HG03097 (cell line): ENCODE measurements around the gene SLC7A4.
A peak's percentile ranks its signal among the peaks of the same experiment; 100 is the strongest.
"Not testable (repeated sequence)": the region's sequence is repeated elsewhere in the genome, so short reads cannot be mapped to it uniquely, and the experiment has no call there.

Experiments used
- ATAC-seq: cut with Tn5 transposase; IDR thresholded peaks from one replicate; pipeline ENCODE4 v1.9.1; 2021; ENCODE audit not compliant: unreplicated experiment, low FRiP score

SLC7A4 gene

DNA sequence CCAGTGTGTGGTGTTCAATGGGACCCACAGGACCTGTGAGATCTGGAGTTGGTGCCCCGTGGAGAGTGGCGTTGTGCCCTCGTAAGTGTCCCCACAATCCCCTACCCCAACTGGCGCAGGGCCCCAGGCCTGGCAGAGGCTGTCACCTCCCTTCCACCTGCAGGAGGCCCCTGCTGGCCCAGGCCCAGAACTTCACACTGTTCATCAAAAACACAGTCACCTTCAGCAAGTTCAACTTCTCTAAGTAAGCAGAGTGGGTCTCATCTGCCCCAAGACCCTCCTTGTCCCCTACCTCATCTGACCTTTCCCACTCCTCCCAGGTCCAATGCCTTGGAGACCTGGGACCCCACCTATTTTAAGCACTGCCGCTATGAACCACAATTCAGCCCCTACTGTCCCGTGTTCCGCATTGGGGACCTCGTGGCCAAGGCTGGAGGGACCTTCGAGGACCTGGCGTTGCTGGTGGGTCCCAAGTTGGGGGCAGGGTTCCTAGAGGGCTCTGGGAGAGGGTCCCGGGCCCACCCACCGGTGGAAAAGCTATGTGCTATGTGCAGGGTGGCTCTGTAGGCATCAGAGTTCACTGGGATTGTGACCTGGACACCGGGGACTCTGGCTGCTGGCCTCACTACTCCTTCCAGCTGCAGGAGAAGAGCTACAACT is 9.3 kb downstream of the SLC7A4 start:
- ATAC-seq: no peak

DNA sequence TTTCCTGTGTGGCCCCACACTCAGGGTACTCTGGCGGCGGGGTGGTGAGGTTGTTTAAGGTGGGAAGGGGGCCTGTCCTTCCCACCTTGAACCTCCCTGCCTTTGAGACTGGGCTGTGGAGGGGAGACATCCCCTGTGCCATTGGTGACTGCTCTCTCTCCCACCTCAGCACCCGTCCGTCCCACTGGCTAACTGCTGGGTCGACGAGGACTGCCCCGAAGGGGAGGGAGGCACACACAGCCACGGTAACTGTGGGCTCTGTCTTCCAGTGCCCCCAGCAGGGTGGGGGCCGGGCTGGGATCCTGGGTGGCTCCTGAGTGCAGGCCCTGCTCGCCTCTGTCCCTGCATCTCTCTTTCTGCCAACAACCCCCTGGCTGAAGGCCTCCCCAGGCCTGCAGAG is 9.9 kb downstream of the SLC7A4 start:
- no peak for ATAC-seq

DNA sequence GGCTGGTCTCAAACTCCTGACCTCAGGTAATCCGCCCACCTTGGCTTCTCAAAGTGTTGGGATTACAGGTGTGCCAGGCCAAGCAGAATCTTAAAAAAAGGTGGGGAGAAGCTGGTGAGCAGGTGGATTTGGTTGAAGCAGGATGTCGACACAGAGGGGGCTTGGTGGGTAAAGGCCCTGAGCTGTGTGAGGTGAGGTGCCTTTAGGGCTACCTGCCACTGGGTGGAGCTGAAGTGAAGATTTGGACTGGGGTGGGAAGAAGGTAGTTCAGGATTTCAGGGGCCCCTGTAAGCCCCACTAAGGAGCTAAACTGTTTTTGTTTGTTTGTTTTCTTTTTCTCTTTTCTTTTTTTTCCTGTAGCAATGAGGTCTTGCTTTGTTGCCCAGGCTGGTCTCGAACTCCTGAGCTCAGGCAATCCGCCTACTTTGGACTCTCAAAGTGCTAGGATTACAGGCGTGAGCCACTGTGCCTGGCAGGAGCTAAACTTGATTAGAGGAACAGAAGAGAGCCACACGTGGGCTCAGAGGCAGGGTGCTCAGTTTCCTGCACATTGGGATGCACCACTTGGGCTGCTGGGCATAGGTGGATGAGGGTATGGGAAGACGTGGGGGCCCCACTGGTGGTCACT is 11.4 kb downstream of the SLC7A4 start:
- ATAC-seq: no peak

DNA sequence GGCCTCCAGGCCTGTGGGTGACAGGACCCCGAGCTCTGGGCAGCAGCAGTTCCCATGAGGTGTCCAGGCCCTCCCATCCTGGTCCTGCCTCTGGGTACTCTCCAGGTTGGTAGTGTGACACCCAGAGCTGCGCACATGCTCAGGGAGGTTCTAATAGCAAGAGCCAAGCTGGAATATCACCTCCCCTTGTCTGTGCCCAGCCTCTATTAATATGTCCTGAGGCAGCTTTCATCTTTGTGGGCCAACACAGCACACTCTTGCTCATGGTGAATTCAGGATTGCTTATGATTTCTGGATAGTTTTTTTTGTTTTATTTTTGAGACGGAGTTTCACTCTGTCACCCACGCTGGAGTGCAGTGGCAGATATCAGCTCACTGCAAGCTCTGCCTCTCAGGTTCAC is 14.0 kb downstream of the SLC7A4 start:
- ATAC-seq: no peak

DNA sequence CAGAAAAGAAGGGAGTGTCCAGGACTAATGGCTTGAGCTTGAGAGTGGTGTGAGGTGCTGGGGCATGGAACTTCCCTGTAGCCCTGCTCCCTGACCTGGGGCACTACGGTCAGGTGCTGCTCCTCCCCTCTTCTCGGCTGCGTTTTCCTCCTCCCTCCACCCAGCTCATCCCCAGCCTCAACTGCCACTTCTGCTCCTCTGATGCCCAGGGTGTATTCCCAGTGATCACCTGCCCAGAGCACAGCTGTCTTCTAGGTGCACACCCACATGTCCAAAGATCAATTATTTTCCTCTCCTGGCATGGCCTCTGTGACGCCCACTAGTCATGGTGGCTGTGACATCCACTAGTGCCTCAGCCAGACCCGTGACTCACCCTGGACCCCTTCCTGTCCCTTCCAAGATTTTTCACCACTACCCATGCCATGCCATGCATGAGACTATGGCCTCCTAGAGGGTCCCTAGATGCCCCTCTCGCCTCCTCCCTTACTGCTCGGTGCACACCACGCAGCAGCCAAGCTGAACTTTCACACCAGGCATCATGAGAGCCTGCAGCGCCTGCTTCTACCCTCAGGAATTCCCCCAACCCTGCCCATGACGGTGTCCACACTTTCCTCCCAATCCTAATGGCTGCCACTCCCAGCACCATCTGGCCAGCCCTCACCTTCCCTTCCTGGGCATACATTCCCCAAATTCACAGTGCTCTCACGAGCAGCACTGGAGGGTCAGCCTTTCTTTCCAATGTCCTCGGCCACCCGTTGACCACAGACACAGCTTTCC is 15.5 kb downstream of the SLC7A4 start:
- ATAC-seq: no peak

DNA sequence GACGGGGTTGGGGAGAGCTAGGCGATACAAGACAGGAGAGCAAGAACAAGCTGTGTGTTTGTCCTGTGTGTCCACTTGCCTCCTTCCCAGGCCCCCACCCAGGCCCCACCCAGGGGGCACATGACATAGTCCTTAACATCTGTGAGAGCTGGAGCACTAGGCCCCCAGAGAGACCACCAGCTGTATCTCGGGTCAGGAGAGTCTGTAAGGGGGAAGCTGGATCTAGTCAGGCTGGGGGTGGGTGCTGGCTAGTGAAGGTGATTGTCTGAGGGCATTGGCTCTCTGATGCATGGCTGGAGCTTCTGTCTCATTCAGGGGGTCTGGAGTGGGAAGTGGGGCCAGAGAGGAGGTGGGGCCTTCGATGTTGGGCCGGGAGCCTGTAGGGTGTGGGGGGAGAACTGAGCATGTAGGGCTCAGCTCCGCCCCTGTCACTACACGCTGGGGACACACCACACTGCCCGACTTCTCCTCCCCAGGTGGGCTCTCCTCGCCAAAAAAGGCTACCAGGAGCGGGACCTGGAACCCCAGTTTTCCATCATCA is 16.8 kb downstream of the SLC7A4 start:
- ATAC-seq: no peak

DNA sequence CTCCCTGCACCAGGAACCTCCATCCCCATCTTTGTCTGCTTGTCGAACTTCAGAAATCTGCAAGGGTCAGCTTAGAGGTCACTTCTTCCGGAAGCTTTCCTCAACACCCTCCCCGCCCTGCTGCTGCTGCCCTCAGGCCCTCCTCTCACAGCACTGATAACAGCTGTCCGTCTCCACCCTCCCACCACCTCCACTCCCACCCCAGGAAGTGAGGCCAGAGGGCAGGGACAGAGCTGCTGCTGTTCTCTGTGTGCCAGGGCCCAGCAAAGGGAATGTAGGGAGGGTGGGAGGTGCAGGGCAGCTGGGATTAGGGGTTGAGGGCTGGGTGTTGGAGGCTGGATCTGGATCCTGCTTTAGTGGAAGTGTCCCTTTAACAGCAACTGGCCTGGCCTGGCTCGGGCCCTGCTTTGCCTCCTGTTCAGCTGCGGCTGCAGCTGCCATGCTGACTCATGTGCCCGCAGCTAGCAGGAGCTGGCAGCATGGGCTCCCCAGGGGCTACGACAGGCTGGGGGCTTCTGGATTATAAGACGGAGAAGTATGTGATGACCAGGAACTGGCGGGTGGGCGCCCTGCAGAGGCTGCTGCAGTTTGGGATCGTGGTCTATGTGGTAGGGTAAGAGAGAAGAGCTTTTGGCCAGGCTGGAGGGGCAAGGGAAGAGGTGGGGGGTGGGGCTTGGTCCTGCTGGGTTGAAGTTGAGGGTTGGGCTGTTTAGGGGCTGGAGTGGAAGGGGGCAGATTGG is 17.5 kb downstream of the SLC7A4 start, which contains the start of gene P2RX6:
Gene P2RX6 (plus strand): TSS at position 440 of the 740 bp plus-strand sequence. CDS start 10 bp downstream, at position 450.
- no peak for ATAC-seq

DNA sequence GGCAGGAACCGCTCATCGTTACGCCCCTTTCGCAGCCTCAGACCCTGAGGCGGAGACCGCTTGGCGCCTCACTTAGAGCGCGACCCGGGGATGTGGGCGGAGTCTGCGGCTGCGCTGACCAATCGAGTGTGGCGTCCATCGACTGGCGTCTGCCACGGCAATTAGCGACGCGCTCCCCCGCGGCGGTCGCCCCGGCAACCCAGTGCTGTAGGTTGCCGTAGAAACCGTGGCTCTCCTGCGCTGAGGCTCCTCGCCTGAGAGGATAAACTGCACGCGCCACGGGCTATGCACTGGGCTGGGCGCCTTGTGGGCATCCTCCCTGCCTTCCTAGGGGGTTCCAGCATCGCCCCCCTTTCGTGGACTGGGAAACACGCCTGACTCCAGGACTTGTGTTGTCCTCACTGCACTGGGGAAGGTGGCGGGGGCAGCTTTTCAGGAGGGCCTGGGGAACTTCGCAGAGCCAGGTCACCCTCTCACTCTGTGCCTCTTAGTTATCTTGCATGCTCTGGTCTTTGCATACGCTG is 18.1 kb downstream of the SLC7A4 start:
- peak; percentile 47 for ATAC-seq

DNA sequence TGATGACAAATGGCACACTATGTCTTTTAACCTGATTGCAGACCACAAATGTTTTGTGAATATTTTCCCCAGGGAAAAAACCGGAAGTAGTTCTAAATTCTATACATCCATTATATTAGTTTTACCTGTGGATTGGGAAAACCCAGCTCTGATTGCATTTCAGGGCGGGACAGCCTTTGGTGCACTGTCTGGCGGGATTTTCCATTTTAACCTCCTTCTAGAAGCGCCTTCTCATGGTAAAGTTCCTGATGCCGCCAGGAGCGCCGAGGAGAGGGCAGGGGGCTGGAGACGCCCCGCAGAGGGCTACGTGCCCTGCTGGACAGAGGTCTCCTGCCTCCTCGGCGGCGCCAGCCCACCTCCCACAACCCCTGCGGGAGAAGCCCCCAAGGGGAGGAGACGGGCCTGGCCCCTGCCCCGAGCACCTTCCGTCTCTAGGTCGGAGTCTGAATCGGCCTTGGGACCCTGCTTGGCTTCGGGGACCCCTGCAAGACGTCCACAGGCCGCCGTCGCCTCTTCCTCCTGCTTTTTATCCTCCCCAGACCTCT is 18.6 kb downstream of the SLC7A4 start:
- peak; percentile 12 for ATAC-seq

DNA sequence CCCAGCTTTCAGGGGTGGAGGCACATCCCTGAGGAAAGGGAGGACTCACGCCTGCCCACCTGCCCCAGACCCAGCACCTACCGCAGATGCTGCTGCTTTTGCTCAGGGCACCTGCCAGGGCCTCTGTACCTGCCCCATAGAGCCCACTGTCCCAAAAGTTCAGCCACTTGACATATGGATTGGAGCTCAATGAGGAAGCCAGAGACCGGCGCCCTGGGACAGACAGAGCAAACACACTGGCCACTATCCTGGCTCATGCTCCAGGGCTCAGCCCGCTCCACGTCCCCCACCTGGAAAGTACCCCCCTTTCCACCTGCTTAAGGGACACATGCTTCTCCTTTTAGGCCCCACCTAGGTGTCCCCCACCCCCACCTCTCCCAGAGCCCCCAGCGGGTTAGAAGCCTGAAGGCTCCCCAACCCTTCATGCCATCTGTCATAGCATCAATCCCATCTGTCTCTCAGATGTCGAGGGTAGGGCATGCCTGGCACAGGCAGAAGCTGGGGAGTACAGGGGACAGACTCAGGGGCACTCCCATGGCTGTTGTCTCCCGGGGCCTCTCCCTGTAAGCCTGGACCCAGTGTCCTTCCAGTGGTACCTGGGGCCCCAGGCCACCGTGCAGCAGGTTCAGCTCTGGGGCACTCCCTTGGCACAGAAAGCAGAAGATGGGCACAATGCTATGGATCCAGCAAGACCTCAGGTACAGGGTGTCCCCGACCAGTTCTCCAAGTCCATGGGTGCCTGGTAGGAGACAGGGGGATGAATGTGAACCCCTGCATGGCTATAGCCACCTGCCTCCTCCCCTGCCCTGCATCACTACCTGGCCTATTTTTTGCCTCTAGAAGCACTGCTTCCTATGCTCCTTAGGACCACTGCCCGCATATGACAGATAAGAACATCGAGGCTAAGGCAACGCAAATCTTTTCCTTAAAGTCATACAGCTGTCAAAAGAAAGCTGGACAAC is 19.6 kb downstream of the SLC7A4 start:
- ATAC-seq: no peak

DNA sequence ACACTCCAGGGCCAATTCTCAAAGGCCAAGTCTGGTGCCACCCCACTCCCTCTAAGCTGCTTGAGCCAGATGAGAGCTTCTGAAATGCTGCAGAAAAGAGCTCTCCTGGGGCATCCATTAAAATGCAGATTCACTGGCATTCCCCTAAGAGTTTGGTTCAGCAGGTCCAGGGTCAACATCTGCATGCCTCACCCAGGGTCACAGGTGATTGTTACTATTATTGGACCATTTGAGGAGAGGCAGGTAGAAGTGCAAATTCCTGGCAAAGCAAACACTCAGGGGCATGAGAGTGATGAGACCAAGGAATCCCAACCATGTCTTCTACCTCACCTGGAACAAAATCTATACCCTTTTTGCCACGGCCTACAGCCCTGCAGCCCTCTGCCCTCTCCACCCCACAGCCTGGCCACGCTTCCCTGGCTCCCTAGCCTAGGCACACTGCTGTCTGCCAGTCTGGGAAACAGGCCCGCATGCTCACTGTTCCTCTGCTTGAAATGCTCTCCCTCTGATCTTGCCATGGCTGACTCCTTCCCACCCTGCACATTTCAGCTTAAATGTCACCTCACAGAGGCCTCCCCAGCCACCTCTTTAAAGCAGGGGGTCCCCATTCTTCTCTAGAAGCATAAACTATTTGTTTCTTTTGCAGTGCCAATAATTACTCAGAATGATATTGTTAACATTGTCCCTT is 21.8 kb downstream of the SLC7A4 start:
- no peak for ATAC-seq

DNA sequence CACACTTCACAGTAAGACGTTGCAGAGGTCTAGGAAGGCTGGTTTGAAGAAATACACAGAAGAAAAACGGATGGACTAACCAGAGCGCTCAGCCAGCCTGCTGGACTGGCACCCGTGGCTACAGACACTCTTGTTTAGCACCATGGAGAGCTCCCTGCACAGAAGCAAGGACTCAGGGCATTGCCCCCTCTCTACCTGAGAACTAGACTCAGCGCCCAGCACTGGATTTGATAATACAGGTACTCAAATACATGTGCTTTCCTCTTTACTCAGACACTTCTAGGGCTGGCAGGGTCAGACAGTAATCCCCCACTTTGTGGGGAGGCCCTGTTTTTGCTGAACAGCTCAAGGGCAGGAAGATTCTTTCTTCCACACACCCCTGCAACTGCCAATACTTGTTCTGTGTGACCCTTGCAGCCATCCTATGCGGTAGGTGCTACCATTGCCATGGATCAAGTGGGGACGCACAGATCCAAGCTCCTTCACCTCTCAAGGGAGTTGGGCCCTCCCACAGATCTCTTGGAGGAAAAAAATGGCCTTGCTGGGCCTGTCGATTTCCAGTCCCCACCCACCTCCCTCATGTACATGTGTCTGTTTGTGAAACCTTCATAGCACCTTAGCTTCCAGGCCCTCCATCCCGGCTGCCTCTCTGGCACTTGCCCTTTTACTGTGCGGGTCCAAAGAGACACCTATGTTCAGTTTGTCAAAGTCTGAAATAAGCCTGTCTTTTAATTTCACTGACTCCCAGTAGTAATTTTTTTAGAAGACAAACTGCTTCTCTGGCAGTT is 22.5 kb downstream of the SLC7A4 start:
- ATAC-seq: no peak

DNA sequence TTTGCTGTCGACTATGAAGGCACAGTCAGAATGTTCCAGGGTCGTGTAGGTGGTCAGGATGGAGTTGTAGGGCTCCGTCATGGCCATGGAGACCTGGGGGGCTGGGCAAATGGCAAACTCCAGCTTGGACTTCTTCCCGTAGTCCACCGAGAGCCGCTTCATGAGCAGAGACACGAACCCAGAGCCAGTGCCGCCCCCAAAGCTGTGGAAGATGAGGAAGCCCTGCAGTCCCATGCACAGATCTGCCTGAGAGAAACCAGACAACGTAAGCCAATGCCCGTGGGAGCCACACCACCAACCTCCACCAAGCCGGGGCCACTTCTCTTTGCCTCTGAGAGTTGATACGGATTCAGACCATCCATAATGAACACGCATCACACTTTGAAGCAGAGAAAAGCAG is 23.2 kb downstream of the SLC7A4 start:
- not testable (repeated sequence) for ATAC-seq

DNA sequence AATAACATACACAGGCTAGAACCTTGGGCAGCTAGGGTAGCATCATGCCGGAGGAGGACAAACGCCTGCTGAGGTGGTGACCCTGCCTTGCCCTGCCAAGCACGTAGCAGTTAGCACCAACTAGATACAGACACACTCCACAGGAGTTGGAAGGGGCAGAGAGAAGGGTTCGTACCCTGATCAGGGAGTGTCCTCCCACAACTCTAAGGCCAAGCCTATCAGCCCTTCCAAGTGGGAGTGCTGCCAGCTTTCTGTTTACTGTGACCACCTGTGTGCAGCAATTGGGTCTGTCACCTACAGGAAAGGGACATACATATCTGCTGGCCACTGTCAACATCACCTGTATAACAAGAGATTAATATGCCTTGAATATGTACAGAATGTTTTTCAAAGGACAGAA is 28.6 kb downstream of the SLC7A4 start:
- ATAC-seq: no peak

DNA sequence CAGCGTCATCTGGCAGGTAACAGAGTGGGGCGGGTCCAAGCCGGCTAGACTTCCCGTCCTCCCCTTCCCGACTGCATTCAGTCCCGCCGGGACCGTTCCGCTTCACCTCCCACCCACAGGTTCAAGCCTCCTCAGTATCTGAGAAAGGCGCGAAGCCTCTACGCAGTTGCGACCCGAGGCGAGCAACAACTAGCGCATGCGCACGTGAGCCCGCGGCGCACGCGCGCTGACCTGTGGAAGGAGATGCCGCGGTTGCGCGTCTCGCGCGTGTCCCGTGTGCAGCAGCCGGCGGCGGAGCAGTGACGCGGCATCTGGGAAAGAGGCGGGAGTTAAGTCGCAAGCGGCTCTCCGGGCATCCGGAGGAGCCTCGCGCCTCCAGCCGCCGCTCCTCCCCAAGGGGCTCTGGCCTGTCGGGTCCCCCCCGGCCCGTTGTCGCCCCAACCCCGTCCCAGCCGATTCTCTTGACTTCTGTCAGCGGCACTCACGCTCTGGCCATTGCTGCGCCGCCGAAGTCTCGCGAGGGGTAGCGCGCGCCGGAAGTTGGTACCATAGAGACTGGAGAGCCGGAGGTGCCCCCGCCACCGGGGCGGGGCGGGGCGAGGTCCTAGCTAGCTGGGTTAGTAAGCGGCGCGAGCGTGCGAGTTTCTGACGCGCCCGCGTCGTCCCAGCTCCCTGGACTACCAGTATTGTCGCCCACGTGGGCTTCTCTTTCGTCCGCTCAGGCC is 30.6 kb downstream of the SLC7A4 start, which contains the start of gene THAP7:
Gene THAP7 (minus strand): TSS at position 518 of the 725 bp plus-strand sequence. CDS start 207 bp downstream, at position 311.
- peak; percentile 79 for ATAC-seq

DNA sequence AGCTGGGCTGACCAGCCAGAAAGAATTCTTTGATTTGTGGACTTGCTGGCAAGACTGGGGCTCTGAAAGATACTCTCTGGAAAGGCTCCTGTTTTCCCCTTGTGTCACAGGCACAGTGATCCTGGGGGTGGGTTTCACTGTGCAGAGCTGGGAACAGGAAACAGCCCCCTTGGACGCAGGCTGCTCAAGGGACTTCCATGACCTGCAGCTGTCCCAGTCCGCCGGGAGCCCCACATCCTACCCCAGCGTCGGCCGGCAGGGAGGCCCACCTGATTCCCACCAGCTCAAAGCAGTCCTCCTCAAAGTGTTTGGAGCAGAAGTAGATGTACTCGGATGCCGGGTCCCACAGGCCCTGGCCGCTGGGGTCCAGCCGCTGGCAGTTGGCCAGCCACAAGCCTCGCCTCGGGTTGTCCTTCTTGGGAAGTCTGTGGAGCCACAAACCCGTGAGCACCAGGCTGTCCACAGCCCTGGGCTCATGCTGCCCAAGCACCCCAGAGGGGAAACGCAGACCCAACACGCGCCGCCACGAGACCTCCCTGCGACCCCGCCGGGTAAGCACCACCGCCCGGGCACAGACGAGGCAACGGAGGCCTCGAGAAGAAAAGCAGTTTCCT is 31.3 kb downstream of the SLC7A4 start:
- peak; percentile 8 for ATAC-seq
